Hepatocyte (in vitro differentiated cells): ENCODE measurements around the gene KRT78.

Experiments
- CTCF ChIP-seq: fragments of 200-600 bp; sonication (generic); IDR thresholded peaks from 2 replicates; pipeline ENCODE4 v1.5.1; 2016; ENCODE audit warnings: antibody characterized with exemption, mild to moderate bottlenecking; ENCODE audit not compliant: poor library complexity
- EZH2phosphoT487 ChIP-seq: fragments of 200-600 bp; sonication (generic); IDR thresholded peaks from one replicate; pipeline ENCODE4 v1.6.1; 2018; ENCODE audit warnings: antibody characterized with exemption, mild to moderate bottlenecking, low read depth, moderate library complexity; ENCODE audit not compliant: unreplicated experiment, severe bottlenecking

DNA sequence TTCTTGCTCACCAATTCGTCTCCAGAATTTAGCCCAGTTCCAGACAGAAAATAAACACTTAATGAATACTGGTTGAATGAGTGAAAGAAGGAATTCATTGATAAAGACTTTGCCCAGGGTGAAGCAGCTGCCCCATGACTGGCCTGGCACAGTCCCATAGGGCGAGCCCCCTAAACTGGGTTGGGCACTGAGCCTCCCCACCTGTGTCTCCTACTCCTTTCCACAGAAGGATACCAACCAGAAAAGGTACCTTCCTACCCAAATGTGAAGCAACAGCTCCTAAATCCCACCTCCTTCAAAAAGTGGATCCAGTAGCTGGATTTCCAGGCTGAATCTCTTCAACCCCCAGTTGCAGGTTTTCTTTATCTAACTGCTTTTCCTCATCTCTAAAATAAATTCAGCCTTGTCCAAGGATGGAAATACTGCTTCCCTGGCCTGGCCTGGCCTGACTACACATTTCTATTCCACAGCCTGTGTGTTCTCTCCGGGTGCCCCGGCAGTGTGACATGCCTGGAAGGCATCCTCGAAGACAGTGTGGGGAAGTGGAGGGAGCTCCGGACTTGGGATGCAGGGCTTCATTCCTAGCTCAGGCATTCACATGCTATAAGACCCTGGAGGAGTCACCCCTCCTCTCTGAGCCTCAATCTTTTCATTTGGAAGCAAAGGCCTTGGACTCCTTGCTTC lies 60.5 kb downstream of the KRT78 start:
- TF ChIP-seq EZH2phosphoT487, result no peak
- no peak for TF ChIP-seq CTCF
